NCI-H2107 treated with DMSO at 0.1 percent for 48 hours (cell line): ENCODE results near the gene EPHA7.
A peak's percentile ranks its signal among the peaks of the same experiment; 100 is the strongest.

Experiments
- DNase-seq: peaks from one replicate; lab custom pipeline; 2025; ENCODE audit not compliant: unreplicated experiment; lab: John Stamatoyannopoulos, UW

Gene EPHA7

DNA sequence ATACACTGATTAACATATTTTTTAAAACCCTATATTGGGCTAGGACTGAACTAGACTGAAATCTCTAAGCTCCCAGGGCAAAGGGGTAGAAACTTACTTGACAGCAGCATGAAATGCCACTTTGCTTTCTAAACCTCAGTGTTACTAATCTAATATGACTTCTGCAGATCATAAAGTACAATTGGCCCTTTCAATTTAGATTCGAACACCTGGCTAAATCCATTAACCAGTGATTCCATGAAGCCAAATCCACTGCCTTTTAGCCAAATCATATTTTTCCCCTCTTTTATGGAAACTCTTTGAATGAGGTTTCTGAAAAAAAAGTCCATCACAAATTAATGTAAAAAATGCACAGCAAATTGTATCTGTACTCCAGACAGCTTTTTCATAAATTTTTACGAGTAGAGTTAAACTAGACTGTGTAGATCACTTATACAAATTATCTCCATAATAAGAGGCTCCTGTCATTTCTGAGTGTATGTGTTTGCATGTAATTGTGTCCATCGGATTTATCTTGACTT lies 25.7 kb downstream of the EPHA7 start:
- DNase-seq, result no peak

DNA sequence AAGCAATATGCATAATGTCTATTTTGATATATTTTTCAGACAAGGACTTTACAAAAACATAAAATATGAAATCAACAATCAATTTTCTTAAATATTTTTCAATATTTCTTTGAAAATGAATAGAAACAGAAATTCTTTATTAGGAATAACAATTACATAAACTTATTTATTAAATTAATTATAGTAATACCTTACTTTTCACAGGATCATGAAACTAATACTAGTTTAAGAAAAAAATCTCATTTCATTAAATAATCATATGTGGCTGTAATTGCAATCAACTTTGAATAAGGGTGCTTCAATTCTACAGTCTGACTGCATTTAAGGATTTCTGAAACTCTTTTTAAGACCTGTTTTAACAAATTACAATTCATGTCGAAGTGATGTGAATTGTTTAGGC lies 26.6 kb downstream of the EPHA7 start:
- no peak for DNase-seq

DNA sequence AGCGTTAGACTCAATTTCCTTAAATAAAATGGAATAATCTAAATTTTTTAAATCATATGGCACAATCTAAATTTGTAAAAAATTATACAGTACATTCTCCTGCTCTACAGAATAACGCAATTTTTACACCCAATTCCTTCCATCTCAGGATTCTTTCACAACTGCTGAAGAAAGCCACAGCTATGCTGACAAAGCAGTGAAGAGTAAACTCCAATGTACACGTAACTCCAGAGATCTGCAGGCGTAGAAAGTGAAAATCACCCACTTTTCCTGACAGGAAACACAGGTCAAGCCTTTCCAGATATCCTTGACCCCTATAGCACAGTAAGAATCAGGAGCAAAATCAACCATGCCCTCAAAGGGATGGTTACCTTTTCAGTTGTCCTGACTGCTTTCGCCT lies 27.4 kb downstream of the EPHA7 start:
- no peak for DNase-seq

DNA sequence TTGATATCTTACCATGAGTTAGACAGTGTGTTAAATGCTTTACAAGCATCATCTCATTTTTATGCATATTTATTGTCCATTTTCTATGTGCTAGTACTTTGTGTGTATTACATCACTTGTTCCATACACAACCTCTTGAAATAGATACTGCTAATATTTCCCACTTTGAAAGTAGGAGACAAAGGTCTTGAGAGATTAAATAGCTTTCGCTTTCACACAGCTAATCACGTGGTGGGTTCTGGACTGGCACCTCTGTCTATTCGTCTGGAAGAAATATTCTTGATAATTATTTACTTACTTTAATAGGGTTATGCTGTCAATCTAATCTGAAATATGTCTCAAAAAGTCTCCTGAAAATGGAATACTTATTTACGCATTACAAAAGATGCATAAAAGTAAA lies 30.2 kb downstream of the EPHA7 start:
- DNase-seq, result no peak

DNA sequence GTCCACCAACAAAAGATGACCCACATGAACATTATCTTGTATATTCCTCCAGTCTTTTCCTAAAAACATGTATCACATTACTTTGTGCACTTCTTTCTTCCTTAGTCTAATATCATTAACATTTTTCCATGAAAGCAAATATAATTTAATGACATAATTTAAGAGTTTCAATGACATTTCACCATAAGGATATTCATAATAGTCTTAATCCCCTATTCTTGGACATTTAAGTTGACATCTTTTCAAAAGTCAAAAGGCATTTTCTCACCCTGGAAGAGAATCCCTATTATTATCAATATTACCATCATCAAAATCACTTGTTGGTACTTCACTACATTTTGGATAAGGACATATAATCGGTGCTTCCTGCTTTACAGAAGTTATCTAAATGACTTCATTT lies 31.3 kb downstream of the EPHA7 start:
- no peak for DNase-seq

DNA sequence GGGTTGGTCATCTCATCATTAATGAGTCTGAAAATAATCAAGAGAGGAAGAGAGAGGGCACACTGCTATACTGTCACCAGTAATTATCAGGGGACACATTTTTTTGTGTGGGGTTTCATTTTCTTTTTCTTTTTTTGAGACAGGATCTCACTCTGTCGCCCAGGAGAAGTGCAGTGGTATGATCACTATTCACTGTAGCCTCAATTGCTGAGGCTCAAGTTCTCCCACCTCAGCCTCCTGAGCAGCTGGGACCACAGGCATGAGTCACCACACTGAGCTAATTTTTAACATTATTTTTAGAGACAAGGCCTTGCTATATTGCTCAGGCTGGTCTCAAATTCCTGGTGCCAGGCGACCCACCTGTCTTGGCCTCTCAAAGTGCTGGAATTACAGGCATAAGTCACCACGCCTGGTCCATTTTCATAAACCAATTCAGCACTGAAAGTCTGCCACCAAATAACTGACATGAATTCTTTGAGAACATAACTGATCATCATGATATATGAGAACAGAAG lies 43.3 kb downstream of the EPHA7 start:
- no peak for DNase-seq

DNA sequence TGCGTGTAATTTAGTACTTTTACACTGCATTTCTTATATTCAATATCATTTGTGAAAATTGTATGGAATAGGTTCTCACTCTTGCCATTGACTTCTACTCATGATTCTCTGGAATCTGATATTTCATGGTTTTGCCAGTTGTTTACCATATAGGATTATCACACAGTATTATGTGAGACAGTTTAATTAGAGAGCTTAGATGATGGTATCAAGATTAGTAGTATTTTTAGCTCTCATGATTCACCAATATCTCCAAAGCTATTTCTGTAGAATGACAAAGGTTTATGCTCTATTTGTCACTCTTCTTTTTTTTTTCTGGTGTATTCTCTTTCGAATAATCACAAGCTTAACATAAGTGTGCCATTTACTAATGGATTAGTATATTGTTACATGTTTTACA lies 45.9 kb downstream of the EPHA7 start:
- DNase-seq, result no peak

DNA sequence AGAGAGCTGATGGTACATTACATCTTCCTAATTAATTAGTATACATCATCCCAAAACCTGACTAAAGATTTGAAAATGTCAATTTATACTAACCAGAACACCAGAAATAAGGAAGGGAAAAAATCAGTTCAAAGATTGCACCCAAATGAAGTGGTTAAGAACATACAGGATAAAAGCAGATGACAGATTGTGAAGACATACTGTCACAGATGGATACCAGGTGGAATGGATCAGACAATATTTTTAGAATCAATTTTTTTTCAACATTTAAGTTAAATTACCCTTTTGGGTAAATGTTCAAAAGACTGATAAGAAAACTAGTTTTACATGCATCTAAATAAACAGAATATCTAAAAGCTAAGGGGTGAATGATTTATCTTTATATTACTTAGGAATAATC lies 47.6 kb downstream of the EPHA7 start:
- no peak for DNase-seq

DNA sequence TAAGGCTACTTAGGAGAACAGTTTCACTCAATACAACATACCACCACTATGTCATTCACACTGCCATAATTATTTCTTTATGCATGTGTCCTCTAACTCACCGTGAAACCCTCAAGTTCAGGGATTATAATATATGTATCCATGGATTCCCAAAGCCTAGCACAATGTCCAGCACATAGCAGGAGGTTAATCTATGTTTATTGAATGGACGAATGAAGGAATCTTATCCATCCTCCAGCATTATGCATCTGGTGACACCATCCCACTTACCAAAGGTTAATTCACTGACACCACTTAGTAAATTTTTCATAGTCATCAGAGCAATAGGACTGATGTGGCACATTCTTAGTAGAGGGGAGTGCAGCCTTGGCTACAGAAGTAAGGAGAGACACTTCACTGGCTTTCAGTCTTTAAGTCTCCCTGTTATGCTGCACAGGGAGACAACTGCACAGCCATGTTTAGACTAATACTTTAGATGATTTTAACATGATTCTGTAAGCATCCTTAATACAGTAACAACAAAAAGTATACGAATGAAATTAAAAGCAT lies 49.7 kb downstream of the EPHA7 start:
- DNase-seq, result no peak

DNA sequence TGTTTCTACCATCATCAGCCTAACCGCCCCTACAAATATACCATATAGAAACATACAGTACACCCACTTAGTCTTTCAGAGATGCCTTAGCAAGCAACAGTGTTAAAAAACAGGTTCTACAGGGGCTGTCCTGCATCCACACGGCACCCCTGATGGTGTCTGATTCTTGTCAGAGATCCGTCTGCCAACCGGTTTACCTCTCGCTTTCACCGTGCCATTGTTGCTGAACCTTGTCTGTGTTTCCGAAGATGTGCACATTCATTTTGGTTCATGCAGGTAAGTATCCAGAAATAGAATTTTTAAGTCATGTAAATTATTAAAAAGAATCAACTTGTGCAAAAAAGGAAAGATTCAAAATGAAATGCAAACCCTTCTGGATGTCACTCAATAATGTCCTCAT lies 52.9 kb downstream of the EPHA7 start:
- no peak for DNase-seq

DNA sequence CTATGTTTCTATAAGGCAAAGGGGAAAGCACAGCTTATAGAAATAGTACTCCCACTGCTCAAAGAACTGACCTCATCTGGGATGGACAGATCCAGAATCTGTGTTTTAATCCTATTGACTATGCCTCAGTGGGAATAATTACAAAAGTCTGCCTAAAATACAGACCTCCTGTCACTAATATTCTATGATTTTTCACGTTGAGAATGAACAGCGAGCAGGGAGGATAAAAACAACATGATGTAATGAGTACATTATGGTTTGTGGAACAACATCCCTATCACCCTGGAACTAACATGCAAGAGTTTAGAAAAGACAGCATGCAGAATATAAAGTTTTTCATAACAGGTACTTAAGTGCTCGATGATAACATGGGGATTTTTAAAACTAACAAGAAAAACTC lies 53.9 kb downstream of the EPHA7 start:
- DNase-seq, result no peak

DNA sequence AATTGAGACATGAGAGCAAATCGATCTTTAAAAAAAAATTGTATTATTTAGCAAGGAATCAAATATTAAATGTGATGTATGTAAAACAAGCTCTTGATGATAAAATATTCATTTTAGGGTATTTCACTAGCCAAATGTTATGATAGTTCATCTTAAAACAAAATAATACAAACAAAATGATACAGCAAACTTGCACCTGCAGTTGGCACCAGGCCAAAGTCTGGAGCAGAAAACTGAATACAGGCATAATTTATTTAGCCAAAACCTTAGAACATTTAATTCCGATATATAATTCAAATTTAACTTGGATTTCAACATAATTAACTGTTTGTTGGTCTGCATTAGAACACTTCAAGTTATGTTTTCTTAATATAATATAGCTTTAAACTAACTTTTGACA lies 60.9 kb downstream of the EPHA7 start:
- no peak for DNase-seq

DNA sequence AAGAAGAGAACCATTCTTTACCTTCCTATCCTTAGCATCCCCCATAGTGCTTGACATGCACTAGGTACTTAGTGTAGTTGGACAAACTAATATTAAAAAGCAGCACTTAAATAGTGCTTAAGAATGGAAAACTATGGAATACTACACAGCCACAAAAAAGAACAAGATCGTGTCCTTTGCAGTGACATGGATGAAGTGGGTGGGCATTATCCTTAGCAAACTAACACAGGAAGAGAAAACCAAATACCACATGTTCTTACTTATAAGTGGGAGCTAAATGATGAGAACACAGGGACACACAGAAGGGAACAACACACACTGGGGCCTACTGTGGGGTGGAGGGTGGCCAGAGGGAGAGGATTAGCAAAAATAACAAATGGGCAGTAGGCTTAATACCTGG lies 66.8 kb downstream of the EPHA7 start:
- no peak for DNase-seq

DNA sequence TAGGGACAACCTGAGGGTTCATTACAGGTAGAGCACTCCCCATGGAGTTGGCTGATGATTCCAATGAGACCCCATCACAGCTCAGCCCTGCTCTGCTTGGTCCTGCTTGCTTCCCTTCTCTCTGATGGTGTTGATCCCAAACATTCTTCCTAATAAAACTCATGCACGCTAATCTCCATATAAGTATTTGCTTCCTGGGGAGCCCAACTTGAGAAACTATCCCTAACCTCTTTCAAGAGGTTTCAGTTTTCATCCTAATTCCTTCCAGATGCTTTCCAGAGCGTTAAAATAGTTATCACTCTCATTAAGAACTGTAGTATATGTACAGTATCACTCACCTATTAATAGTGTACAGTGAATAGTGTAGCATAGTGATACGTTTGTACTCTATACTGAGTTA lies 68.1 kb downstream of the EPHA7 start:
- no peak for DNase-seq

DNA sequence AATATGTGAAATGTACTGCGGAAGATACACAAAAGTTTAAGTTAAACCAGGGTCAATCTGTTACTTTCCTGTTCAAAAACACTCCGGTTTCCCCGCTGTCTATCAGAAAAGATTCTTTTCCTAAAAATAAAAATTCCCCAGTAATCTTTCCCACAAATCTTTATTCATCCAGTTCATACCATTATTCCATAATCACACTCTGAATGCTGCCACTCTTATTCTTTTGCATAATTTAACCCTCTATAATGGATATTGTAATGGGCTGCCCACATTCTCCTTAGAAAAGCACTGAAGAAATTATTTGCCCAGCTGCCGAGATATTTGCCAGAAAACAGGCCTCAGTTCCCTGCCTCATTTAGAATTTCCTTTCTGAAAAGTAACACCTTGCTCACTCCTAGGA lies 68.6 kb downstream of the EPHA7 start:
- no peak for DNase-seq

DNA sequence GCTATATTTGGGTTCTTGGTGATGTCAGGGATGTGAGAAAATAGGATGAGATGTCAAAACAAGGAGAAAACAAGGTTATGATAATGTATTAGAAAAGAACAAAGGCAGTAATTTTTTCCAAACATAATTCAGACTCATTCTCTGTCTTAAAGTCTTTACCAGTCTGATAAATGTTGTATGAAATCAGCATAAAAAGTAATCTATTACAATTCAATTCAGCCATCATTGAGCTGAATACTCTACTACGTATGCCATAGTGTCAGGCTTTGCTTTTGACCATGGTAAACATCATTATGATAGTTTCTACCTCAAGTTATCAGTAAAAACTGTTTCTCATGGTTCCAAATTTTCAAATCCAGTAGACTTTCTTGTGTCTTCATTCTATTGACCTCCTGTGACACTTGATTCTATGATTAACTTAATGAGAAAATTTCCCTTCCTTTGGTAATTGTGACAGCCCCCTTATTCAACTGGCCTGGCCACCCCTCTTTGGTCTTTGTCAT lies 75.0 kb downstream of the EPHA7 start:
- no peak for DNase-seq

DNA sequence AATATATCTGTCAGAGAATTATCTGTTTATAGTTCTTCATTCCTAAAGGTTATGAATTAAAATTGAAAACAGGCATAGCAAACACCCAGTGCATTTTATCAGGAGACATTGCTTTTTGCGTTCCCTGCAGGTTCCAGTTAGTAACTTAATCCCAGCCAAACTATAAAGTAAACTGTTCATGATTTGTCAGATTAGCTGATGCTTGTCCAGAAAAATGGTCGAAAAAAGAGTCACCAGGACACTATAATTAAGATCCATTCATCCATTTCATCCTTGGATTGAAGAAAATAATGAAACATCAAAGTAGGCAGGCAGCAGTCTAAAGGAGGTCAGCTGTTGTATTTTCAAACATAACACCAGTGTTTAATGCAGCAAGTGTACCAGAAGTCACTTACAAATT lies 75.9 kb downstream of the EPHA7 start:
- DNase-seq, result no peak

DNA sequence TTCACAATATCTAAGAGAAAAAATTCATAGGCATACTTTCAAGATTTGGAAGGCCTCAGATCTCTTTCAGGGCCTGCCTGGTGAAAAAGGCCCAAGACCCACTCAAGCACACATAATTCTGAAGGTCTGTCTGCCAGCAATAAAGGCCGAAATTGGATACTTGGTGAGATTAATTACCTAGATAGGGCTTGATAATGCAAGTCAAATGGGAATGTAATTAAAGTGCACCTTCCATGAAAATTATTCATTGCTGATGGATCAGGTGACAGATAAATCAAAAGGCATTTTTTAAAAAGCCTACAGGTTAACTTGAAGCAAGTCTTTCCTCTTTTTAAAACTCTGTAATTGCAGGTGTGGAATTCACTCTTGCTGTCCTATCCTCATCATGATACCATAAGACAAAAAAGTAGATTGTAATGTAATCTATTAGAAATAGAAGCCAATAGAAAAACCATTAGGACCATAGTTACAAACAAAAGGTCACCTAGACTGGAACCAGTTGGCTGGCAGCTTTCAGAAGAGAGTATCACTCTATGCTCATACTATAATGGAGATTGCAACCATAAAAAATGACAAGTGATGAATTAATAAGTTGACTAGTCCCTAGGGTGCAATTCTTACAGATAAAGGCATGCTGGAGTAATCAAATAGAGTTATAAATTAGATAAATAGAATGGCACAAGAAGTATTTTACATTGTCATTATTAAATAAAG lies 77.3 kb downstream of the EPHA7 start:
- DNase-seq, result peak; percentile 54

DNA sequence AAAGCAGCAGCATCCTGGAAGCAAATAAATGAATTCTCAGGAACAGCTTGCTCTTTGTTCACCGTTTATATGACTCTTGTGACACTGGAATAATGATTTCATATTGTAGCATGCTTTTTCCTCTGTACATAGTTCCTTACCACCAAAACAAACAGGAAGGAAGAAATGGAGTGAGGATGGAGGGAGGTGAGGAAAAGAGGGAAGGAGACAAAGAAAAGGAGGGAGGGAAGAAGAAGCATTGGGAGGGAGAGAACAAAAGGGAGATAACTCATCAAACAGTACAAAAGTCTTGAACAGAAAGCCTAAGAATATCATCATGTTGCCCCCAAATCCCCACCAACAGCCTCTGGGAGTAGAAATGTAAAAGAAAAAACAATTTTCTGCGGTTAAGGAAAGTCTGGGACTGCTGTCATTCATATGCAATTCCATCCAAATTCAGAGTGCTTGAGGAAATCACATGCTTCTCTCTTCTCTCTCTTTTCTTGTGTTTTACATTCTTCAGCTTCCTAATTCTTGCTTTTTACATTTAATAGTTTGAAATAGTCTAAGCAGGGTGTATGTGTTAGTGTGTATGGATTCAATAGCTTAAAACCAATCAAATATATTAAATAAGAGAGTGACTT lies 81.5 kb downstream of the EPHA7 start:
- no peak for DNase-seq

DNA sequence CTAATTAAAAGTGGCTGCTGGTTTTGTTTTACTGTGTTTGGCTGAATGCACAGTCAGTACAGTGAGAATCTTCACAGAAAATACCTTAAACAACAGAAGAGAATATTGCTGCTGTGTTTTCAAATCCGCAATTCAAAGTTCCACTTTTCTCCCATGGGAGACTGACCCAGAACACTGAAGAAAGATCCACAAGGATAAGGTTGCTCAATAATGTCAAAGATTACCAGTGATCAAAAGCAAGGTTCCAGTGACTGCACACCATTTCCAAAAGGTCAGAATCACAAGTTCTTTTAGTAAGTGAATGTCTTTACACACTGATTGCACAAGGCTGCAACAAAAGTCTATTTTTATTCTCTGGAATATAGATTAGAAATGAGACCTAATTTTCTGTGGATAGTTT lies 82.3 kb downstream of the EPHA7 start:
- DNase-seq, result no peak

DNA sequence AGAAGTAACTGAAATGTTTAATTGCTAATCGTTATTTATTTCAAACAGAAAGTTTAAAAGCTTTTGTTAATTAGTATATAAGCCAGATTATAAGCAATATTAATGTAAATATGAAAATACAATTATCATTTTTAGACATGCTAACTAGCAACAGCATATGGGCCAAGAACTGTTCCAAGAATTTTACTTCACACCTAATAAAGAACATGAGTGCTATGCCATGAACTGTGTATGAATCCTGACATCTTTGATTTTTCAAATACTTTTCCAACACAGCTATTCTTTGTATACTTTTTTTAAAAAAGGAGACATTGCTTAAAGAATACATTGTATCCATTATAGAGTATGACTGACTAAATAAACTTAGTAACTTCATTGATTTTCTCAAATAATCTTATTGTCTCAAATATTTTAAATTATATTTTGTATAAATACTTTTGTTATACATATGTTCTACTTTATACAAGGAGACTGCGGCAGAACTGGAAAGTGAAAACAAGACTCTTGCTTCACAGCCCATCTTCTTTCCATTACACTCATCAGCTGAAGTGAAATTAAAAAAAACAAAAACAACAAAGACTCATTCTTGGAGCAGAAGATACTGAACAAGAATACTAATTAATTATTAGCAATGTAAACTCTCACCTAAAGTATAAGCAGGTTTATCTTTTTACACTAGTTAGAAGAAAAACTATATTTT lies 89.9 kb downstream of the EPHA7 start:
- no peak for DNase-seq

DNA sequence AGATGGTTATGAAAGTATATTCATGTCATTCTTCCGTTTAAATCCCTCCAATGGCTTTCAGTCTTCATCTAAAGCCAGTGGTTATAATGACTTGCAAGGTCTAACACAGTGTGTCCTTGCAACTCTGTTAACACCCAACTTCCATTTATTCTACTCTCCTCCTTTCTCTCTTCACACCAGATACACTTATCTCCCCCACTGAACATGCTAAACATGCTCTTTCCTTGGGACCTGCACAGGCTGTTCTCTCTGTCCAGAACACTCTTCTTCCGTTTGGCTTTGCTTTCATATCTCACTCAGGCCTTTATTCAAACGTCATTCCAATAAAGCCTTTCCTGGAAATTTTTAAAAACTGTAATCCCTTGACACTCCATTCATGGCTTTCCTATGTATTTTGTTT lies 91.5 kb downstream of the EPHA7 start:
- no peak for DNase-seq
